HepG2 (cell line): ENCODE data around the gene PIR. TPM values are rescaled to one million over a fixed set of nuclear protein-coding genes. Genes with fewer than 3 reads are reported as not detected.

Experiments used
- ATAC-seq: fragments of 200-7000 bp; cut with Tn5 transposase; 3 replicates; pipeline ENCODE4 v1.9.1; 2020; ENCODE audit warnings: mild to moderate bottlenecking, moderate library complexity
- BruUV-seq: library from RNA; stranded (reverse); fragments of 400-500 nt; replicated peaks from 2 replicates; lab custom pipeline; 2021; lab: Mats Ljungman, UMichigan
- CTCF ChIA-PET: fragments of 300-600 bp; formaldehyde crosslinking; extraction: SDS; loops from one replicate; lab custom pipeline; 2021; ENCODE audit warnings: low total read pairs, inconsistent platforms, low intra/inter-chr PET ratio; lab: Yijun Ruan, JAX
- POLR2A ChIA-PET: fragments of 350-600 bp; sonication (Branson Sonifier 250); formaldehyde crosslinking; loops from one replicate; lab custom pipeline; 2020; ENCODE audit warnings: antibody characterized with exemption, inconsistent platforms; lab: Yijun Ruan, JAX
- DNase-seq: peaks from one replicate; pipeline ENCODE4 v3.0.0-alpha.2; 2015; ENCODE audit warnings: low spot score
- FAIRE-seq: peaks from 3 replicates; lab custom pipeline; 2011; peaks lifted over from hg19 to GRCh38; lab: Jason Lieb, UNC
- H2AFZ ChIP-seq: one replicate; pipeline ENCODE4 v1.6.1; 2011; ENCODE audit warnings: low read length, inconsistent platforms
- H3K27ac ChIP-seq: fragments of 300-600 bp; 3 replicates; pipeline ENCODE4 v1.8.0; 2011; ENCODE audit warnings: mixed run types, mild to moderate bottlenecking, mixed read lengths, low read length, inconsistent platforms; ENCODE audit not compliant: insufficient read depth; ENCODE audit errors: extremely low read length
- H3K27me3 ChIP-seq, 2 experiments: fragments of 200-600 bp in 1 of 2; 2 replicates in 1 of 2; 3 replicates in 1 of 2; pipeline versions ENCODE4 v1.6.0 to v1.8.0; 2011; ENCODE audit warnings: low read length in 2 of 2, mild to moderate bottlenecking in 2 of 2, moderate library complexity in 2 of 2, inconsistent platforms in 1 of 2; ENCODE audit not compliant: insufficient read depth in 2 of 2, control insufficient read depth in 1 of 2
- H3K36me3 ChIP-seq, 2 experiments: fragments of 200-600 bp in 1 of 2; replicated peaks in 1 of 2; 2 replicates in 1 of 2; 3 replicates in 1 of 2; pipeline versions ENCODE4 v1.5.1 to v1.8.0; 2011; ENCODE audit warnings: low read length in 2 of 2, inconsistent platforms in 1 of 2; ENCODE audit not compliant: insufficient read depth in 2 of 2, control insufficient read depth in 1 of 2
- H3K4me1 ChIP-seq: 2 replicates; pipeline ENCODE4 v1.5.1; 2012; ENCODE audit warnings: low read length, inconsistent platforms; ENCODE audit not compliant: insufficient read depth
- H3K4me2 ChIP-seq: 2 replicates; pipeline ENCODE4 v1.6.0; 2011; ENCODE audit warnings: low read depth, low read length, inconsistent platforms
- H3K4me3 ChIP-seq, 3 experiments: fragments of 200-600 bp in 1 of 3; sonication (generic), shearing (Covaris generic) in 1 of 3; replicated peaks in 1 of 3; 2 replicates each; pipeline ENCODE4 v1.5.1; 2011 to 2016; ENCODE audit warnings: low read length in 3 of 3, inconsistent platforms in 2 of 3, low read depth in 2 of 3, mild to moderate bottlenecking in 2 of 3, control low read depth in 1 of 3, mixed read lengths in 1 of 3; ENCODE audit not compliant: insufficient read depth in 1 of 3
- H3K79me2 ChIP-seq: one replicate; pipeline ENCODE4 v1.6.1; 2011; ENCODE audit warnings: low read length, inconsistent platforms; ENCODE audit not compliant: insufficient read depth
- H3K9ac ChIP-seq: 2 replicates; pipeline ENCODE4 v1.6.0; 2011; ENCODE audit warnings: mild to moderate bottlenecking, low read depth, low read length, inconsistent platforms; ENCODE audit not compliant: insufficient read depth
- H3K9me3 ChIP-seq: 2 replicates; pipeline ENCODE4 v1.5.1; 2012; ENCODE audit warnings: mild to moderate bottlenecking, low read length
- H4K20me1 ChIP-seq: 2 replicates; pipeline ENCODE4 v1.6.0; 2011; ENCODE audit warnings: inconsistent platforms, mild to moderate bottlenecking, low read length, moderate library complexity; ENCODE audit not compliant: insufficient read depth
- HIVEP1 ChIP-seq: sonication (generic); formaldehyde crosslinking; IDR thresholded peaks from 2 replicates; pipeline ENCODE4 v1.4.0; 2020; ENCODE audit warnings: mild to moderate bottlenecking, missing genetic modification reagents
- NFE2L2 ChIP-seq: fragments of 150-350 bp; IDR thresholded peaks from 2 replicates; pipeline ENCODE4 v1.6.1; 2014; ENCODE audit warnings: low read length
- POLR2AphosphoS5 ChIP-seq: IDR thresholded peaks from 2 replicates; pipeline ENCODE4 v1.6.1; 2012; ENCODE audit warnings: low read depth, low read length
- SNAPC5 ChIP-seq: sonication (generic); formaldehyde crosslinking; IDR thresholded peaks from 2 replicates; pipeline ENCODE4 v1.8.1; 2023; ENCODE audit warnings: mild to moderate bottlenecking, missing genetic modification reagents, borderline replicate concordance
- TCF7L2 ChIP-seq: IDR thresholded peaks from 2 replicates; pipeline ENCODE4 v1.6.1; 2011; ENCODE audit warnings: mild to moderate bottlenecking, low read depth, low read length, moderate library complexity
- THAP9 ChIP-seq: sonication (generic); formaldehyde crosslinking; IDR thresholded peaks from 2 replicates; pipeline ENCODE4; 2020; ENCODE audit warnings: missing genetic modification reagents, mild to moderate bottlenecking, borderline replicate concordance
- ZNF143 ChIP-seq: sonication (generic); formaldehyde crosslinking; IDR thresholded peaks from 2 replicates; pipeline ENCODE4 v1.4.0; 2020; ENCODE audit warnings: missing genetic modification reagents
- ZNF335 ChIP-seq: sonication (generic); formaldehyde crosslinking; IDR thresholded peaks from 2 replicates; pipeline ENCODE4 v1.4.0; 2020; ENCODE audit warnings: missing genetic modification reagents
- ZNF354B ChIP-seq: sonication (generic); formaldehyde crosslinking; IDR thresholded peaks from 2 replicates; pipeline ENCODE4 v1.8.0; 2022; ENCODE audit warnings: mild to moderate bottlenecking, missing genetic modification reagents
- ZNF782 ChIP-seq: sonication (generic); formaldehyde crosslinking; IDR thresholded peaks from 2 replicates; pipeline ENCODE4 v1.4.0; 2020; ENCODE audit warnings: missing genetic modification reagents, mild to moderate bottlenecking, borderline replicate concordance
- ZNF816 ChIP-seq: sonication (generic); formaldehyde crosslinking; IDR thresholded peaks from 2 replicates; pipeline ENCODE4 v1.8.0; 2022; ENCODE audit warnings: missing genetic modification reagents, mild to moderate bottlenecking, borderline replicate concordance
- ZSCAN29 ChIP-seq: sonication (generic); formaldehyde crosslinking; conservative IDR thresholded peaks from 2 replicates; pipeline ENCODE4 v1.4.0; 2020; ENCODE audit warnings: mild to moderate bottlenecking, missing genetic modification reagents
- in situ Hi-C: cut with HindIII; loops from 2 replicates; pipeline ENCODE4 v1.10.0; 2017; ENCODE audit warnings: low pct_unique_long_range_greater_than_20kb; ENCODE audit not compliant: extremely low pct_ligation_motif_present
- intact Hi-C: fragments of 100-400 bp; cut with micrococcal nuclease; formaldehyde crosslinking; loops from one replicate; pipeline ENCODE4 v1.10.0; 2022; ENCODE audit not compliant: unreplicated experiment
- polyA plus RNA-seq, 8 experiments: library from polyadenylated mRNA; depleted of rRNA in 3 of 8; stranded (reverse) in 7 of 8; unstranded in 1 of 8; fragments of >200 nt; fragmentation: Illumina TruSeq in 4 of 8; extraction: Trizol in 4 of 8; gene quantifications; 2 replicates each; pipeline versions ENCODE4 v1.2.1 to v1.2.3, GENCODE V29; 2011 to 2016; ENCODE audit warnings: low read depth in 4 of 8, missing spikeins in 1 of 8, mixed read lengths in 1 of 8; ENCODE audit not compliant: insufficient read depth in 1 of 8
- total RNA-seq, 5 experiments: library from RNA; depleted of rRNA; stranded (reverse); fragments of >200 nt; fragmentation: Illumina TruSeq; extraction: Trizol; gene quantifications; 2 replicates each; pipeline ENCODE4 v1.2.3, GENCODE V29; 2016; ENCODE audit warnings: low read depth in 1 of 5

Gene PIR
- total and polyA plus RNA-seq, 2 of the 13 experiments (the other 11 are each of a cell fraction or from before 2014, with no cell fraction given): 12.2 to 38.0 TPM

DNA sequence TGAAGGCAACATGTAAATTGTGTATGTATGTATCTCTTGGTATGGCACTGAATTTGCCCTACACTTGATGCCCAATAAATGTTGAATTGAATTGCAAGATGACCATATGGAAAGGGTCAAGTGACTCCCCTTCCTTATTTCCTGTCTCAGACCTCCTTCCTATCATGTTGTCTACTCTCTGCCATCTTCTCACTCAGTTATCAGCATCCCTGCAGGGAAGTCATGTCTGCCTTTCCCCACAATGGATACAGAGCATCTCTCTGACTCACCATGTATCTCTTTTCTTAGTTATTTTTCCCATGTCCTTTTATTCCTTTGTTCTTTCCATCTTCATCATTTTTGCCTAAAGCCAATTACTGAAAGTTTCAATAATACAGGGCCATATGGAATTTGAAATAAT is 30.0 kb upstream of the PIR start:
- H3K4me1 ChIP-seq: no peaks in the 10 kb centered on the region
- H3K4me2 ChIP-seq: no peak overlapping the region
- ChIA-PET CTCF (no interaction called here), POLR2A (no interaction called here)
- intact Hi-C loops (no loop called here), in situ Hi-C loops (no loop called here)
- H3K27ac ChIP-seq: no peak overlapping the region
- FAIRE-seq (no peak), ATAC-seq (no peak), DNase-seq (no peak)
- H3K4me3 ChIP-seq: no peak overlapping the region
- H3K9me3 ChIP-seq: no peaks in the 10 kb centered on the region
- H3K9ac ChIP-seq: no peak overlapping the region
- no peaks in the 10 kb centered on the region for H3K27me3 ChIP-seq
- H3K36me3 ChIP-seq: no peaks in the 10 kb centered on the region
- H3K79me2 ChIP-seq: no peaks in the 10 kb centered on the region
- H4K20me1 ChIP-seq: no peaks in the 10 kb centered on the region
- TF ChIP-seq POLR2AphosphoS5 (no peak), ZNF782 (no peak), THAP9 (CRISPR knock-in tag) (no peak), NFE2L2 (no peak), TCF7L2 (no peak), SNAPC5 (CRISPR knock-in tag) (no peak), ZNF816 (no peak), ZSCAN29 (CRISPR knock-in tag) (no peak), ZNF335 (CRISPR knock-in tag) (no peak), ZNF354B (CRISPR knock-in tag) (no peak), HIVEP1 (no peak), ZNF143 (CRISPR knock-in tag) (no peak)
- no TSS peak for BruUV-seq
- H2AFZ ChIP-seq: no peak overlapping the region
